Ishikawa (cell line): Measurements from ENCODE around the gene FGF18.

Experiments used
- CEBPB ChIP-seq: IDR thresholded peaks from 2 replicates; pipeline ENCODE4 v1.6.1; 2012
- CREB1 ChIP-seq: IDR thresholded peaks from 2 replicates; pipeline ENCODE4 v1.6.1; 2012; ENCODE audit warnings: low read depth
- EGR1 ChIP-seq: IDR thresholded peaks from 2 replicates; pipeline ENCODE4 v1.6.1; 2012
- EP300 ChIP-seq: IDR thresholded peaks from 2 replicates; pipeline ENCODE4 v1.6.1; 2012; ENCODE audit warnings: borderline replicate concordance
- FOXM1 ChIP-seq: IDR thresholded peaks from 2 replicates; pipeline ENCODE4 v1.6.1; 2012; ENCODE audit warnings: low read depth, borderline replicate concordance
- MAX ChIP-seq: IDR thresholded peaks from 2 replicates; pipeline ENCODE4 v1.6.1; 2012
- NFIC ChIP-seq: IDR thresholded peaks from 2 replicates; pipeline ENCODE4 v1.6.1; 2012
- RAD21 ChIP-seq: IDR thresholded peaks from 2 replicates; pipeline ENCODE4 v1.6.1; 2012; ENCODE audit warnings: low read depth
- REST ChIP-seq: IDR thresholded peaks from 2 replicates; pipeline ENCODE4 v1.6.1; 2012; ENCODE audit warnings: low read depth, mild to moderate bottlenecking
- TAF1 ChIP-seq: IDR thresholded peaks from 2 replicates; pipeline ENCODE4 v1.6.1; 2012; ENCODE audit warnings: low read depth, mild to moderate bottlenecking
- TCF12 ChIP-seq: IDR thresholded peaks from 2 replicates; pipeline ENCODE4 v1.6.1; 2012; ENCODE audit warnings: low read depth
- TEAD4 ChIP-seq: IDR thresholded peaks from 2 replicates; pipeline ENCODE4 v1.6.1; 2012
- USF1 ChIP-seq: IDR thresholded peaks from 2 replicates; pipeline ENCODE4 v1.6.1; 2012
- YY1 ChIP-seq: IDR thresholded peaks from 2 replicates; pipeline ENCODE4 v1.6.1; 2012; ENCODE audit warnings: low read depth
- ZBTB7A ChIP-seq: IDR thresholded peaks from 2 replicates; pipeline ENCODE4 v1.6.1; 2012; ENCODE audit warnings: low read depth

Gene FGF18

GRCh38 chr5:171416160-171417049 is 3.0 kb upstream of the FGF18 start:
- TF ChIP-seq CREB1 (no peak), NFIC (no peak), CEBPB (no peak), USF1 (no peak), TCF12 (no peak), ZBTB7A (no peak), REST (no peak), EP300 (no peak), FOXM1 (no peak), RAD21 (no peak), TAF1 (no peak), TEAD4 (no peak), YY1 (no peak)

- TF ChIP-seq RAD21 (peak; percentile 87), EGR1 (no peak), MAX (peak; percentile 64; the same call in 1 of the 2 replicates), TEAD4 (0 out of 2 replicates have a peak, but pooled peaks have one; percentile 12), TAF1 (no peak), CEBPB (no peak), TCF12 (no peak), CREB1 (no peak), EP300 (no peak), NFIC (no peak), ZBTB7A (no peak; the same call in 1 of the 2 replicates), REST (peak; percentile 78), YY1 (0 out of 2 replicates have a peak, but pooled peaks have one; percentile 31)
These were observed 998 bp upstream of the FGF18 start for GRCh38 chr5:171418316-171418981.

- no peak for TF ChIP-seq MAX
- no peak for TF ChIP-seq FOXM1
These were observed 412 bp downstream of the FGF18 start for GRCh38 chr5:171419688-171420430.

- no peak for TF ChIP-seq YY1
- peak; percentile 16; the same call in 1 of the 2 replicates for TF ChIP-seq MAX
- peak; percentile 83; the same call in 1 of the 2 replicates for TF ChIP-seq TCF12
- TF ChIP-seq ZBTB7A: peak; percentile 84
- TF ChIP-seq USF1: no peak
- TF ChIP-seq TAF1: peak; percentile 44; the same call in 1 of the 2 replicates
- TF ChIP-seq RAD21: no peak
- peak; percentile 75 for TF ChIP-seq NFIC
- TF ChIP-seq CEBPB: no peak
- no peak for TF ChIP-seq REST
- TF ChIP-seq FOXM1: 0 out of 2 replicates have a peak, but pooled peaks have one; percentile 10
- TF ChIP-seq EGR1: no peak
- no peak for TF ChIP-seq CREB1
- peak; percentile 35; the same call in 1 of the 2 replicates for TF ChIP-seq TEAD4
- peak; percentile 74; the same call in 1 of the 2 replicates for TF ChIP-seq EP300
These were observed 1.2 kb downstream of the FGF18 start for GRCh38 chr5:171420431-171421241.
